GM10847 (cell line): ENCODE measurements around the gene FBXW5.

ENCODE experiments used
- POLR2A ChIP-seq: IDR thresholded peaks from 2 replicates; pipeline ENCODE4 v1.6.1; 2011; ENCODE audit not compliant: insufficient read length; ENCODE audit errors: extremely low read depth

Gene FBXW5

GRCh38 chr9:136957901-136958300 lies 13.4 kb upstream of the FBXW5 start:
- TF ChIP-seq POLR2A: no peak

- no peak for TF ChIP-seq POLR2A
Measured at GRCh38 chr9:136957461-136957860, 12.9 kb upstream of the FBXW5 start.

GRCh38 chr9:136956604-136957003 lies 12.1 kb upstream of the FBXW5 start:
- TF ChIP-seq POLR2A: no peak

GRCh38 chr9:136955943-136956335 lies 11.4 kb upstream of the FBXW5 start:
- TF ChIP-seq POLR2A: no peak

- TF ChIP-seq POLR2A: no peak
Measured at GRCh38 chr9:136955202-136955942, 10.8 kb upstream of the FBXW5 start.

GRCh38 chr9:136954270-136955083 lies 9.9 kb upstream of the FBXW5 start:
- no peak for TF ChIP-seq POLR2A

- no peak for TF ChIP-seq POLR2A
Measured at GRCh38 chr9:136953771-136954269, 9.3 kb upstream of the FBXW5 start.

- no peak for TF ChIP-seq POLR2A
Measured at GRCh38 chr9:136952876-136953770, 8.6 kb upstream of the FBXW5 start.

- no peak for TF ChIP-seq POLR2A
Measured at GRCh38 chr9:136952321-136952850, 7.8 kb upstream of the FBXW5 start.

- no peak for TF ChIP-seq POLR2A
Measured at GRCh38 chr9:136951541-136952320, 7.2 kb upstream of the FBXW5 start, which contains the start of gene LCN12. TSS of gene LCN12 (plus strand) at chr9:136952273. CDS start at chr9:136952328, 55 bp downstream.

GRCh38 chr9:136950656-136951276 lies 6.2 kb upstream of the FBXW5 start:
- TF ChIP-seq POLR2A: no peak

- peak; percentile 75 for TF ChIP-seq POLR2A
Measured at GRCh38 chr9:136949817-136950655, 5.5 kb upstream of the FBXW5 start.
